GM19043 (cell line): ENCODE measurements around the gene LSM12.
"Not testable (repeated sequence)": the region's sequence is repeated elsewhere in the genome, so short reads cannot be mapped to it uniquely, and the experiment has no call there.

Source experiments
- ATAC-seq: cut with Tn5 transposase; IDR thresholded peaks from one replicate; pipeline ENCODE4 v1.9.1; 2021; ENCODE audit warnings: low read depth; ENCODE audit not compliant: unreplicated experiment

The LSM12 gene

DNA sequence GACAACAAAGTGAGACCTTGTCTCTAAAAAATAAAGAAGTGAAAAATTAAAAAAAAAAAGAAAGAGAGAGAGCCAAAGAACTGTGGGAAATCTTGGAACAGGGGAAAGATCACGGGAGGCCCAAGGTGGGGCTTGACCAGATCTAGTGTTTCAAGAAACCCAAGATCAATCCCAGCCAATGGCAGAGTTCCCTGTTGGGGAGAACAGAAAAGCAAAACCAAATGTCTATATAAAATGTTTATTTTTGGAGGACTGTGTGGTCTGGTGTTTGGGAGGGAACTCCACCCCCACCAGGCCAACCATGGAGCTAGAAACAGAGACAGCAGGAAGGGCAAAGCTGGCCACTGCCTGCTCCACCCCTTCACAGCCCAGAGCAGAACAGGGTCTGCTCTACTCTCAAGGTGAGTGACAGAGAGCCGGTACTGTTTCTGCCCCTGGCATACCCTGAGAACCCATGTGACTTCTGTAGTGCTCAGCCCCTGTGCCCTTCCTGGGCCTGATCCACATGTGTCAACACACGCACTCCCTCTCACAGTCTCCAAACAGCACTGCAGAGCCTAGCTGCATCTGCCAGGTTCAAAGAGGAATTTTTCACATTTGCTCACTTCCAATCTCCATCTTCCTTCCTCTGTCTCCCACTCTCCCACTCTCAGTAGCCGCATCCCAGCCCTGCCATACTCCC, 55.4 kb downstream of the LSM12 start:
- no peak for ATAC-seq

DNA sequence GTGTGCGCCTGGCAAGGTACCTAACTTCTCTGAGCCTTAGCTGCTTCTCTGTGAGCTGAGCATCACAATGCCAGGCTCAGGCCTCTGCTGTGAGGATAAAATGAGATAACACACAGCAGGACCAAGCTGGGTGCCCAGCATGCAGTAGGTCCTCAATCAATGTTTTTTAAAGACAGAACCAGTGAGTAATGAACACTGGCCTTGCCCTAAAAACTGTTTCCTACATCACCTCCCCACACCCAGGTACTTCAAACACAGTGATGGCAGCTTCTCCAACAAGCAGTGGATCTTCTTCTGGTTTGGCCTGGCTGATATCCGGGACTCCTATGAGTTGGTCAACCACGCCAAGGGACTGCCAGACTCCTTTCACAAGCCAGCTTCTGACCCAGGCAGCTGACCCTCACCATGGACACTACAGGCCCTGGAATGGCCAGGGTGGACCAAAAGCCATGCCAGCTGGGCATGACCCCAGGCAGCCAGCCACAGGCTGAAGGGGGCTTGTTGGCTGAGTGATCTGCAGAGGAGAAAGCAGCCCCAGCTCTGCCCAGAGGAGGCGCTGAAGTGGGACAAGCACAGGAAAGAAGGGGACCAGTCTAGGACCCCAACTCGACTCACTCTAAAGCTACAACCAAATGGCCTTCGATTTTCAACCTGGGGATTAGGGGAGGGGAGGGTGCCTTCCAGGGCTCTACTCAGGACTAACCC, 58.1 kb downstream of the LSM12 start:
- ATAC-seq: no peak

DNA sequence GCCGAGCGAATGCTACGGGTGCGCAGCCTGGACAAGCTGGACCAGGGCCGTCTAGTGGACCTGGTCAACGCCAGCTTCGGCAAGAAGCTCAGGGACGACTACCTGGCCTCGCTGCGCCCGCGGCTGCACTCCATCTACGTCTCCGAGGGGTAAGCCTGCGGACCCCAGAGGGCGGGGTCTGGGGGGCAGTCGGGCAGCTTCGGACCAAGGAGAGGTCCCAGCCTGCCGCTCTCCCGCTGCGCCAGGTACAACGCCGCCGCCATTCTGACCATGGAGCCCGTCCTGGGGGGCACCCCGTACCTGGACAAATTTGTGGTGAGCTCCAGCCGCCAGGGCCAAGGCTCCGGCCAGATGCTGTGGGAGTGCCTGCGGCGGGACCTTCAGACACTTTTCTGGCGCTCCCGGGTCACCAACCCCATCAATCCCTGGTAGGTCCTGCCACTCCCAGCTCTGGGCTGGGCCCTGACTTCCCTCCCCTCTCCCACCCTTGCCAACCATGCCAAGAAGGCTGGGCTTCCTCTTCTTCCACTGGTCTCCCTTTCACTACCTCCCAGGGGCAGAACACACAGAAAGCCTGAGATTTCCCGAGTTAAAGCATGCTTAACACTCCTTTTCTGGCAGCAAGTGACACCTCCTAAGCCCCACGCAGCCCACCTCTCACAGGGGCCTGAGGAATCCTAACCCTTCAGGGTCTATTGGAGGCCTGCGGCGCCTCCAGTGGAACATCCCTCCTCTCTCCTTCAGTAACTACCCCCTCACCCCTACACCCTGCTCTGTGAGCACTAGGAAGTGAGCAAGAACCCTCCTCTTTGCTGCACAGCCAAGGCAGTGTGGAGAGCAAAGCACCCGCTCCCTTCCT, 58.9 kb downstream of the LSM12 start:
- ATAC-seq: no peak

- ATAC-seq: peak; percentile 69
These were observed 59.7 kb downstream of the LSM12 start for GRCh38 chr17:44006598-44007345.

DNA sequence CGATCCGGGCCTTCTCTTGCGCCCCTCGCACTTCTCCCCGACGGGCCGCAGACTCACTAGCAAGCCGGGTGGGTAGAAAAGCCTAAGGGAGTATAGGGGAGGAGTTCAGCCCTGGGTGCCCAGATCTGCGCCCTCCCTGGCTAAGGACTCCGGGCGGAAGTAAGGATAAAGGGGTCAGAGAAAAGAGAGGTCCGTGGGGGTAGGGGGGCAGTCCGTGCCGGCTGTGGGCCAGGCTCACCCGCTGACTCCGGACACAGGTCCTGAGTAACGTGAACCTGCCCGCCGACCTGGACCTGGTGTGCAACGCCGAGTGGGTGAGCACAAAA, 60.2 kb downstream of the LSM12 start:
- ATAC-seq: no peak

GRCh38 chr17:44005527-44006271, 60.8 kb downstream of the LSM12 start:
- no peak for ATAC-seq

- ATAC-seq: no peak
These were observed 61.5 kb downstream of the LSM12 start for GRCh38 chr17:44004761-44005526.

DNA sequence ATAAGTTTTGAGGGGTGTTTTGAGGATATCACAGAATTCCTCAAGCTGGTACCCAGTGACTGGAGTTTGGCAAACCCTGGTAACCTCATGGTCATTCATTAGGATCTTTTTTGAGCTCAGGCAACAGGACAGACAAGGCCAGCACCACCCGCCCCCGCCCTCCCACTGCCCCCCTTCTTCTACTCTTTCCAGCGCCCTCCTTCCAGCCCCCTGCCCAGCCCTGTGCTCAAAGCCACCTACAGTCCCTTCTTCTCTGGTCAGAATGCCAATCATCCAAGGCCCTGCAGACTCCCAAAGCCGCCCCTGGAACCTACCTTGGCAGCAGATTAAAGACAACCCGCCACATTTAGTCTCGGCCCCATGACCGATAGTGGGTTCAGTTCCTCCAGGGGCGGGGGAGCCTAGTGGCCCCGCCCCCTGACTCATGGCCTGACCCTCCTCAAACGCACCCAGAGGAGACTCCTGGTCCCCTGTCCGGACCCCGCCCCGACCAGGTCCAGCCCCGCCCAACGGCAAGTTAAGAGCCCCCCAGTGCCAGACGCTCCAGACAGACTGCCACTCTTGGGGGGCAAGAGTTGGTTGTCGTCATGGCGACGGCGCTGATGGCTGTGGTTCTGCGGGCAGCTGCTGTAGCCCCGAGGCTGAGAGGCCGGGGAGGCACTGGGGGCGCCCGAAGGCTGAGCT, 62.3 kb downstream of the LSM12 start, which contains the start of gene NAGS:
Gene NAGS, plus strand, starts transcription at position 546 of the 684 bp plus-strand sequence. Its CDS starts 42 bp downstream, at position 588.
- ATAC-seq: no peak

- ATAC-seq: no peak
These were observed 64.2 kb downstream of the LSM12 start for GRCh38 chr17:44002141-44002848.

DNA sequence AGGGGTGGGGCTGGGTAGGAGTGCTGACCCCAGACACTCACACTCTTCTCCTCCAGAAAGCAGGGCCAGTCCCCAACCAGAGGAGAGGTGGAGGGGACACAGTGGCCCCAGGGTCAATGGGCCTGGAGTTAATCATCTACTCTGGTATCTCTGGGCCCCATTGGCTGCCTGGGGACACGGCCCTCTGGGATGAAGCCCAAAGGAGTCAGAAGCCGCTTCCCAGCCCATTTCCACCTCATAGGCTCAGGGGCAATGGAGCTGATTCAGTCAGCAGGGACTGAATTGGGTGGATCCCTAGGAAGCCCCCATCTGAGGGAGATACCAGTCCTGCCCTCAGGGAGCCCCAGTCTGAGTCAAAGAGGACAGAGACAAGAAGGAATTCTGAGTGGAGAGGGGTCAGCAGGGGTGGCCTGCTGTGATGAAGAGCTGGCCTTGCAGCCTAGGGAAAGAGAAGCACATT, 65.0 kb downstream of the LSM12 start:
- no peak for ATAC-seq

GRCh38 chr17:44000871-44001460, 65.5 kb downstream of the LSM12 start:
- ATAC-seq: no peak

GRCh38 chr17:44000141-44000860, 66.2 kb downstream of the LSM12 start:
- ATAC-seq: no peak

DNA sequence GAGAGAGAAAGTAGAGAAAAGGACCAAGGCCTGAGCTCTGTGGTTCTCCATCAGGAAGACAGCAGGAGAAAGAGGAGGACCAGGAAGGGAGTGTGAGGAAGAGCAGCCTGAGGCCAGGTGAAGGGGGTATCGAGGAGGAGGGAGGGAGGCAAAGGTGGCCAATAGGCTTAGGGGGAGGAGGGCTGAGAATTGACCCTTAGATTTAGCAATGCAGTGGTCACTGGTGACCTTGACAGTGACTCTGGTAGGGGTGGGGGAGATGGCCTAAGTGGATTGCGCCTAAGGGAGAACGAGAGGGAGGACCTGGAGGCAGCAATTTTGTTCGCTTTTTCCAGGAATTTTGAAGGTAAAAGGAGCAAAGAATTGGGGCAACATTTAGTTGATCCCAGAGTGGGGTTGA, 67.4 kb downstream of the LSM12 start:
- no peak for ATAC-seq

DNA sequence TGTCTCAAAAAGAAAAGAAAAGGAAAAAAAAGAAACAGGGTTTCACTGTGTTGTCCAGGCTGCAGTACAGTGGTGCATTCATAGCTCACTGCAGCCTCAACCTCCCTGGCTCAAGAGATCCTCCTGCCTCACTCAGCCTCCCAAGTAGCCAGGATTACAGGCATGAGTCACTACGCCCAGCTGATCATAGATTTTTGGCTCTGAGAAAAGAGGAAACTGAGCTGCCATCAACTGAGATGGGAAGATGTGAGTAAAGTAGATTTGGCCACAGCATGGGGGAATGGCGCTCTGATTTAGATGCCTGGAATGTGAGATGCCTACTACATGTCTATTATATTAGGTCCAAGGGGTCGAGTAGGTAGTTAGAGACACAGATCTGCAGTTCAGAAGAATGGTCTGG, 67.9 kb downstream of the LSM12 start:
- ATAC-seq: no peak

DNA sequence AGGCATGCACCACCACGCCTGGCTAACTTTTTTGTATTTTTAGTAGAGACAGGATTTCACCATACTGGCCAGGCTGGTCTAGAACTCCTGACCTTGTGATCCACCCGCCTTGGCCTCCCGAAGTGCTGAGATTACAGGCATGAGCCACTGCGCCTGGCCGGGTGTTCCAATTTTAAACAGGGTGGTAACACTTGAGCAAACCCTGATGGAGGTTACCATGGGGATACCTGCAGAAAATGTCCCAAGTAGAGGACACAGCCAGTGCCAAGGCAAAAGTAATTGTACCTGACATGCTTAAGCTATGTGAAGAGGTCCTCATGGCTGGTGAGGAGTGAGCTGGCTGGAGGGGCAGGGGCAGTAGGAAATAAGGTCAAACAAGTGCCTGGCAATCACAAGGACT, 69.3 kb downstream of the LSM12 start:
- ATAC-seq: not testable (repeated sequence)

- no peak for ATAC-seq
These were observed 71.4 kb downstream of the LSM12 start for GRCh38 chr17:43995150-43995471.
